Muscle of arm (tissue), 12 donors: ENCODE measurements around the gene AGBL5. TPM values are rescaled to one million over a fixed set of nuclear protein-coding genes. Genes with fewer than 3 reads are reported as not detected.

Source experiments
- DNase-seq: peaks from one replicate; pipeline ENCODE4 v3.0.0-alpha.2; 2013
- polyA plus RNA-seq, 12 donors: library from polyadenylated mRNA; unstranded; fragments of 120-200 nt; gene quantifications; one replicate each; pipeline ENCODE4 v1.2.1, GENCODE V29; 2013; ENCODE audit not compliant: insufficient read length in 12 of 12

The AGBL5 gene
- polyA plus RNA-seq, 12 donors: 17.0 to 62.7 (median 20.1) TPM; not detected in 1

DNA sequence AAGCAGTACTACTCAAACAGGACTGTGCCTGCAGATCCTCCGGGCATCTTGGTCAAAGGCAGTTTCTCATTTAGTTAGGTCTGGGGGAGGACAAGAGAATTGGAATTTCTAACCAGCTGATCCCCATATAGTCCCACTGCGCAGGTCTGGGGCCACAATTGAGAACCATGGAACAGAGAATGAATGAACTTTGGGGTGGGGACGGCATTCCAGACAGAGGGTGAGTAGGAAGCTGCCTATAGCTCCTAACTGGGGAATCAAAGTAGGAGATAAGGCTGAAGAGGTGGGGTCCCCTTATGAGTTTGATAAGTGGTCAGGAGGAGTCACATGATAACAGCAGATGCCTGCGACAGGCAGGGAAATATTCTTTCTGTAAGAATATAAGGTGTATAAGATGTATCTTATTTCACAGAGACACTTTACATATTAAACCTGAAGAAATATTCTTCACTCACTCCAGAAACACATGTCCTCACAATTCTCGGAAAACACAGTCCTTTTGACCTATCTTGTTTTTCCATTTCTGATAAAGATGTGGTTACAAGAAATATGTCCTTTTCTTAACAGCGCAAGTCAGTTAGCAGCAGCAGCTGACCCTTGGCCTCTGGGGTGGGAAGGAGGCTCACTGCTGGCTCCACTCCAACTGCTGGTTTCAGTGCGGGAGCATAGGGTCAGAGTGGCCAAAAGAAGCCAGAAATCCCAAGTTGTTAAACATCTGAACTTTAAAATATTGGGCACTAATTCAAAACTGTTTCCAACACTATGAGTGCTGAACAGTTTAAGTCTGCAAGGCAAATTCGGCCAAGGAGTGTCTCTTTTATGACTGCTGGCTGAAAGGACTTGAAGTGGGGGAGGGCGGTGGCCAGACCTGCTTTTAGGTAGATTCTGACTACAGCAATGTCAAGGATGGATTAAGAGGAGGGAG, 31.3 kb upstream of the AGBL5 start:
- DNase-seq: peak; percentile 29

- no peak for DNase-seq
Observed at GRCh38 chr2:27021253-27022049, 30.0 kb upstream of the AGBL5 start.

- DNase-seq: no peak
Observed at GRCh38 chr2:27023740-27024139, 27.7 kb upstream of the AGBL5 start.

- DNase-seq: no peak
Observed at GRCh38 chr2:27024188-27024587, 27.3 kb upstream of the AGBL5 start.

- DNase-seq: no peak
Observed at GRCh38 chr2:27024812-27025211, 26.7 kb upstream of the AGBL5 start.

- no peak for DNase-seq
Observed at GRCh38 chr2:27025281-27025800, 26.1 kb upstream of the AGBL5 start.

GRCh38 chr2:27025861-27026851, 25.3 kb upstream of the AGBL5 start:
- DNase-seq: no peak

- DNase-seq: no peak
Observed at GRCh38 chr2:27027211-27027651, 24.2 kb upstream of the AGBL5 start.

DNA sequence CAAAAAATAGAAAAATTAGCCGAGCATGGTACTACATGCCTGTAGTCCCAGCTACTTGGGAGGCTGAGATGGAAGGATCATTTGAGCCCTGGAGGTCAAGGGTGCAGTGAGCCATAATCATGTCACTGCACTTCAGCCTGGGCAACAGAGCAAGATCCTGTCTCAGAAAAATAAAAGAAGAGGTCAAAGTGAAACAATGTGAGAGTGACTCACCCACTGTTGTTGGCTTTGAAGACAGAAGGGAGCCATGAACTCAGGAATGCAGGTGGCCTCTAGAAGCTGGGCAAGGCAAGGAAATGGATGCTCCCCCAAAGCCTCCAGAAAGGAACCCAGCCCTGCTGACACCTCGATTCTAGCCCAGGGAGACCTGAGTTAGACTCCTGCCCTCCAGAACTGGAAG, 22.4 kb upstream of the AGBL5 start:
- no peak for DNase-seq

GRCh38 chr2:27032495-27033252, 18.8 kb upstream of the AGBL5 start, which contains the start of gene TMEM214:
TMEM214 (plus strand) TSS chr2:27032965; CDS start chr2:27033016, 51 bp downstream.
- peak; percentile 89 for DNase-seq

- peak; percentile 30 for DNase-seq
Observed at GRCh38 chr2:27033253-27033852, 18.1 kb upstream of the AGBL5 start.

DNA sequence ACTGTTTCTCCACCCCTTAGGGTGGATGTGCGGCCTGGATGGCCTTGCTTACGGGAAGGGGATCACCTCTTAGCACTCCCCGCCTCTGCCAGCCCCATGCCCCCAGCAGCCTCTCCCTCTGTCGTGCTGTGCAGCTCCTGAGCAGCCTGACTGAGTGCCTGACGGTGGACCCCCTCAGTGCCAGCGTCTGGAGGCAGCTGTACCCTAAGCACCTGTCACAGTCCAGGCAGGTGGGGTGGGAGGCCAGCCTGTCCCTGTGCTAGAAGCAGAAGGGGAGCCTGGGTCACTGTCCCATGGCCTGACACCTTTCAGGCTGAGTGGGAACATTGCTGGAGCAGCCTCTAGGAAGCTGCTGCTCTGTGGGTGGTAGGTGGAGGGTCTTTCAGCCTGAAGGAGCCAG, 13.5 kb upstream of the AGBL5 start:
- DNase-seq: no peak

DNA sequence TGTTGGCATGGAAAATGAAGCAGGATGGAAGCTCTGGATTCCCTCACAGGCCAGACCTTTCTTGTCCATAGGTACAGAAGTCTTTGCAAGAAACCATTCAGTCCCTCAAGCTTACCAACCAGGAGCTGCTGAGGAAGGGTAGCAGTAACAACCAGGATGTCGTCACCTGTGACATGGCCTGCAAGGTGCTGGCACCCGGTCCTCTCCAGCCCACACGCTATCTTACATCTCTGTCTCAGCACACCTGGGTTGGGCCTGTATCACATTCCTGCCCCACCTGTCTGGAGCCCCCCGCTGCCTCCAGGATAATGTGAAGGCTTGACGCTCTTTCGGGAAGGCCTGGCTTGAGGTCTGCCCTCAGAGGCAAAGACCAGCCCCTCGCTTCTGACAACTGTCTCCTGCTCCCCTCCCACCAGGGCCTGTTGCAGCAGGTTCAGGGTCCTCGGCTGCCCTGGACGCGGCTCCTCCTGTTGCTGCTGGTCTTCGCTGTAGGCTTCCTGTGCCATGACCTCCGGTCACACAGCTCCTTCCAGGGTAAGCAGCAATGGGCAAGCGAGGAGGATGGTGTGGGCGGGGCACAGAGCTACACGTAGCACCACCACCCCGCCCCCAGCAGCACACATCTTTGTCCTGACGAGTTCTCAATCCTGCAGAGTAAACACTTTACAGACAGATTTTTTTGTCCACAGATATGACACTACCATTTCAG, 12.7 kb upstream of the AGBL5 start:
- no peak for DNase-seq

- DNase-seq: no peak
Observed at GRCh38 chr2:27039426-27039825, 12.0 kb upstream of the AGBL5 start.

DNA sequence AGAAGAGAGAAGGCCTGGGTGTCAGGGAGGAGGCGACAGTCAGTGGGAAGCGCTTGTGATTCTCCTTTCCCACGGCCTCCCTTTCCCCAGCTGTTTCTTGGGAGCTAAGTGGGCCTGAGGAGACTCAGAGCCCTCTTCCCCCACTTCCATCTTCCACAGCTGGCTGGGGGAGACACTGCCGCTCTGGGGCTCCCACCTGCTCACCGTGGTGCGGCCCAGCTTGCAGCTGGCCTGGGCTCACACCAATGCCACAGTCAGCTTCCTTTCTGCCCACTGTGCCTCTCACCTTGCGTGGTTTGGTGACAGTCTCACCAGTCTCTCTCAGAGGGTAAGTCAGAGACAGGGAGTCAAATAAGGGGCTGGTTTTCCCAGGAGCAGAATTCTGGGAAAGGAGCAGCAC, 11.6 kb upstream of the AGBL5 start:
- DNase-seq: no peak

DNA sequence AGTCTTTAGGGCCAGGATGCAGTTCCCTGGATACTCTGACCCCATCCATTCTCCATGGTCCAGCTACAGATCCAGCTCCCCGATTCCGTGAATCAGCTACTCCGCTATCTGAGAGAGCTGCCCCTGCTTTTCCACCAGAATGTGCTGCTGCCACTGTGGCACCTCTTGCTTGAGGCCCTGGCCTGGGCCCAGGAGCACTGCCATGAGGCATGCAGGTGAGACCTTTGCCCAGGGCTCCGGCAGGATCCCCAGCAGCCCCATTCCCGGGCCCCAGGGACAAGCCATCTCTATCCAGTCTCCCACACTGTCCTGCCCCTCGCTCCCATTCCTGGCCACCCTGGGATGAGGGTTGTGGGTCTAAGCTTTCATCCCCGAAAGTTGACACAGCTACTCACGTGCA, 11.2 kb upstream of the AGBL5 start:
- no peak for DNase-seq

DNA sequence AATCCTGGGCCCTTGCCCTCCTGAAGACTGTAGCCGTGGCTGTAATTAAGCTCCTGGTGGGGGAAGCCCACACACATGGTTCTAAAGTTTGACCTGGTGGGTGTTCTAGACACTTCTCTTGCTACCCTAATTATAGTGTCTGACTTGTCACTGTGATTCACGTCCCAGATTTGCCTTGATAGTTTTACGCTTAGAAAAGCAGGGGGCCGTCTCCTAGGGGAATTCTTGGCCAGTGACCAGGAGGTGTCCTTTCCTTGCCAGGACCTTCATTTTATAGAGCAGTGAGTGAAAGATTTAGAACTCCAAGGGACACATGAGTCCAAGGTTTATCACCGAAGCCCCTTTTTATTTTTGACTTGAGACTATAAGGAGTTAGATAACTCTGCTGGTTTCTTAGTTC, 9.7 kb upstream of the AGBL5 start:
- no peak for DNase-seq

GRCh38 chr2:27042159-27042661, 9.3 kb upstream of the AGBL5 start:
- DNase-seq: no peak

GRCh38 chr2:27042985-27043634, 8.4 kb upstream of the AGBL5 start:
- DNase-seq: no peak
